HG03571 (cell line): ENCODE data around the gene PDCD4.

Source experiments
- ATAC-seq: cut with Tn5 transposase; IDR thresholded peaks from one replicate; pipeline ENCODE4 v1.9.1; 2021; ENCODE audit not compliant: unreplicated experiment

The PDCD4 gene

DNA sequence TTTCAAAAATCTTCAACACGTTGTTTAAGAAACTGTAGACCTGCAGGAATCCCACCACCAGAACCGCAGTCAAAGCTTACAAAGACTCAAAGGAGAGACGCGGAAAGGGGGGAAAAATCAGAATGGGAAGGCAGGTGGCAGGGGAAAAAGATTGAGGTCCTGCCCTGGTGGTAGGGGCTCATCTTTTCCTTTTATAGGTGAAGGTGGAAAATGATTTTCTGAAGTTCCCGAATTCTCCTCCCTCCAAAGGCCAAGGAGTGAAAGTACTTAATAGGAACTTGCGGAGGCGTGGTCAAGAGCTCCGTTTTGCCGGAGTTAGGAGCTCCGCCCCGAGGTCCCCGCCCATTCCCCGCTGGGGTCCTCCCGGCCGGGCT, 46.5 kb downstream of the PDCD4 start:
- ATAC-seq: no peak

DNA sequence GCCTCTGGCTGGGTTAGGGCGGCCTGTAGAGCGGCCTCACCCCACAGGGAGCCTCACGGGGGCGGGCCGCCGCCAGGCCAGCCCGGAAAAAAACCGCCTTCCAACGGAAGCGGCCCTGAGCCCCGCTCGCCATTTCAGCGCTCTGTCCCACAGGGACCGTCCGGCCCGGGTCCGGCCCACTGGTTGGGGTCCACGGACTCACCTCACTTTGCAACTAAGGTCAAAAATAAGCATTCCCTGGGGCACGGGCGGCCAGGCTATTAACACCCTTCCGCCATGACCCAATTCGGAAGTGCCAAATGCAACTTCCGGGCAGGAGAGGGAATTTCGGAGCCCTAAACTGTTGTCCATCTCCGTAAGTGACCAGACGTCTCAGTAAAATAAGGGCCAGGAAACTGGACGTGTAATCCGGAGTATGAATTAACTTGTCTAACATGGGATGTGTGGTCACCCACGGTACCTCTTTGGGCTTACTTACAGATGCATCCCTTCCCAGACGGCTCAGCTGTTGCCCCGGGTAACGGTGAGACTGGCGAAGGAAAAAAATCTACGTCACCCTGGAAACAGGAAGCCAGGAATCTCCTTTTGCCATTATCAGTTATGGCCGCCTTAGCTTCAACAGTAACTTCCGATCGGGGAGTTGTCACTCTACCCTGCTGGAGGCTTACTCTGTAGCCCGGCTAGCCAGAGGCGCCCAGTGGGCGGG, 47.1 kb downstream of the PDCD4 start, which contains the start of gene BBIP1:
BBIP1 (minus strand) TSS at position 538 of the 706 bp plus-strand sequence. CDS start 1,023 bp downstream, outside the sequence.
- peak; percentile 57 for ATAC-seq

DNA sequence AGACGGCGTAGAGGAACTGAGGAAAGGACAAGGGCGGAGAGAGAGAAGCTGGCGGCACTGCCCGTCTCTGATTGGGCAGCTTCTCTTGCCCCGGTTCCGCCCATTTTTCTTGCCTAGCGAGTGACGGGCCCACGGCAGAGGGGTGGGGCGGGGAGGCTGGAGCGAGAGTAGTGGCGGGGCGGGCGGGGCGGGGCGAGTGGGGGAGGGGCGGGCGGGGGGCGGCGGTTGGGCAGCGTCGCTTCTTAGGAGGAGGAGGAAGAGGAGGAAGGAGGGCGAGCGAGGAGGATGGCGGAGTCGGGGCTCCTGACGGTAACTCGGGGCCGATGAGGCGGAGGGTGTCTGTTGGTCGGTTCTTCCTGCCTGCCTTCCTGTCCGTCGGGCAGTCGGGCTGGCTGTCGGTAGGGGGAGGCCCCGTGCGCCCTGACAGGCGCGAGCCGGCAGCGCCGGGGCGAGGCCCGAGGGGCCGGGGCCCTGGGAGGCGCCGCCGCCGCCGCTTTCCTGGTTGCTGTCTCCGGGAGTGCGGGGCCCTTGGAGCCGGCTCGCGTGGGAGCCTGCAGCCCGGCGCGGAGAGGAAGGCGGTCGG, 47.7 kb downstream of the PDCD4 start, which contains the start of gene SHOC2:
SHOC2 (plus strand) TSS at position 256 of the 583 bp plus-strand sequence. CDS start 44,755 bp downstream, outside the sequence.
- ATAC-seq: peak; percentile 82

DNA sequence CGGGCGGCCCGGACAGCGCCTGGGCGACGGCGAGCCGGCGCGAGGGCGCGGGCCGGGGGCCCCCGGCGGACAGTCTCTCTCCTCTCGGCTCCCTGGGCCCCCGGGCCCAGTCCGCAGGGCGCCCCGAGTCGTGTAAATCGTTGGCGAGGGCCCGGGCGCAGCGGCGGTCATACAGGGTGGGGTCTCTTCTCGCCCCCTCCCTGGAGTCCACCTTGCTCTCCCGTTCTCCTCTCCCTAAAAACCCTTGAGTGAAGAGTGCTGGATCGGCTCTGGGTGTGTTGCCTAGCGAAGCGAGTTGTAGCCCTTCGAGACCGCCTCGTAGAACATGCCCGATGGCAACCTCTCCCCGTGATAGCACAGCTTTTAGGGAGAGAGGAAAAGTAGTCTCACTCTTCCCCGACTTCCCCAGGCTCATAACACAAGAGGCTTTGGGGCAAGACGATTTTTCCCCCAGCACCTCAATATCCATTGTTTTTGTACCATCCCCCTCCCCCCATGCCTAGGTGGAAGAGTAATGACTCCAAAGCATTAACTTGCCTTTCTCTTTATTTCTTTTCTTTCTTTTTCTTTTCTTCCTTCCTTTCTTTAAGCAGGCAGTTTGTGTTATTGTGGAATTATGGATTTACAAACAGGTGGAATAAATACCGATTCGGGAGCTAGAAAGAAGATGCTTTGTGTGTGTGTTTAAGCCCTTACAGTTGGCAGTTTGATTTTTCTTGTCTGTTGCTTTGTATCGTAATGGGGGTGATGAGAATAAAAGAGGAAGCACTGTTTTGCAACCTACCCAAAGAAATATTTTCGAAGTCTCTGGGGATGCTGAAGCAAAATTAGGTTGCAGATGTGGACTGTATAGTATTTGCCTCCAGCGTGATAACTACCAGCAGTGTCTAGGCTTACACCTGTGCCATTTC, 48.5 kb downstream of the PDCD4 start:
- ATAC-seq: peak; percentile 28

DNA sequence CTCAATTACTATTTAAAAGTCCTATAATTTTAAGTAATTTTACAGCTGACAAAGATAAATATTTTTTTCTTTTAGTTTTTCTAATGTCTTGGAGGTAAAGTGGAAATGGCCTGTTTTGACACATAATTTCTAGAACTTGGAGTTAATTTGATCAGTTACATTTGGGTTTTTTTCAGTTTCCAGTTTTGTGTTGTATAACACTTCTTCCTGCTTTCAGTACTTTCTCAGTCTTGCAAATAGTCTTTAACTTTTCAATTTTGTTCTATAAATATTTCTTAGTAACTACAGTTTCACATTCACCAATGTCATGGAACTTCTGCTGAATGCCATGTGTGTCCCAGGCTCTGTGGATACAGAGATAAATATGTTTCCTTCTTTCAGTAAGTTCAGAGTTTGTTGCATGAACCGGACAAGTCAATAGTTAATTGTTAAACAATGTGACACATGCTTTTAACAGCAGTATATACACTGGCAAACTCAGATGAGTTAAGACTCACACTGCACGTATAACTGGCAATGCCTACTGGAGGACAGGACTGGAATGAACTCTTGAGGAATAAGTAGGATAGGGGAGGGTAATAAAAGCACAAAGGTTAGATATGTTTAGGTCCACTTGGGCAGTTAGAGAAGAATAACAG, 52.2 kb downstream of the PDCD4 start:
- peak; percentile 25 for ATAC-seq

DNA sequence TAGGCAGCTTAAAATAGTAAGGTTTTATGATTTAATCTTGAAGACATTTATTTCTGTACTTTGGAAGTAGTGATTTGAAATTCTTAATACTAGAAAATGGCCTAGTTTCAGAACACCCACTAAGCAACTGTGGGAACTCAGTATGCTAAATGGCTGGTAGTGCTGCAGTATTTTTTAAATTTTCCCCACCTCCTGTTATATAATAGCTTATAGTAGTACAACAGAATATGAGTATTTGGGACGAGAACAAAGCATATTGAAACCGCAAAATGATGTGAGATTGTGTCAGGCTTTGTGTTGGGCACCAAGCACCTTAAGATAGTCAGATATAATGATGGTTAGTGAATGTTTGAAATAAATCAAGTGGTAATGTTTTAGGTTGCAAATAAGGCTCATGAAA, 55.7 kb downstream of the PDCD4 start:
- ATAC-seq: no peak

DNA sequence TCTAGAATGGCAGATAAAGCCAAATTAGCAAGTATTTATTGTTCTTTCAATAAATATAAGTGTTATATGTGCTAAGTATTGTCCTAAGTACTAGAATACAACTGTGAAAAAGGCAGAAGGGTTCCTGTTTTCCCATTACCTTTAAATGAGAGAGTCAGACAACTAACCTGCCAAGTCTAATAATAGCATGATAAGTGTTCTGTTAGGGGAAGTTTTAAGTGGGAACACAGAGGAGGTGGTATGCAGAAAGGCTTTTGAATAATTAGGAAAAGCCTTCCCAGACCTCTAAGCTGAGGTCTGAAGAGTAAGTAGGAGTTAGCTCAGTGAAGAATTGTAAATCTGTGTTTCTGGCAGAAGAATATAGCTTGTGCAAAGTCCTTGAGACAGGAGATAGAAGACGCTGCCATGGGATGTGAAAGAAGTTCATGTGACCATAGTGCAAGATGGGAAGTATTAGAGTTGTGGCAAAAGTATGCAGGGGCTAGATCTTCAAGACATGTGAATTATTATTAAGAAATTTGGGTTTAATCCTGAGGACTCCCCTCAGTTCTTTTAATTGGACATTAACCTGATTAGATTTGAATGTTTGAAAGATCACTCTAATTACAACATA, 60.1 kb downstream of the PDCD4 start:
- no peak for ATAC-seq

DNA sequence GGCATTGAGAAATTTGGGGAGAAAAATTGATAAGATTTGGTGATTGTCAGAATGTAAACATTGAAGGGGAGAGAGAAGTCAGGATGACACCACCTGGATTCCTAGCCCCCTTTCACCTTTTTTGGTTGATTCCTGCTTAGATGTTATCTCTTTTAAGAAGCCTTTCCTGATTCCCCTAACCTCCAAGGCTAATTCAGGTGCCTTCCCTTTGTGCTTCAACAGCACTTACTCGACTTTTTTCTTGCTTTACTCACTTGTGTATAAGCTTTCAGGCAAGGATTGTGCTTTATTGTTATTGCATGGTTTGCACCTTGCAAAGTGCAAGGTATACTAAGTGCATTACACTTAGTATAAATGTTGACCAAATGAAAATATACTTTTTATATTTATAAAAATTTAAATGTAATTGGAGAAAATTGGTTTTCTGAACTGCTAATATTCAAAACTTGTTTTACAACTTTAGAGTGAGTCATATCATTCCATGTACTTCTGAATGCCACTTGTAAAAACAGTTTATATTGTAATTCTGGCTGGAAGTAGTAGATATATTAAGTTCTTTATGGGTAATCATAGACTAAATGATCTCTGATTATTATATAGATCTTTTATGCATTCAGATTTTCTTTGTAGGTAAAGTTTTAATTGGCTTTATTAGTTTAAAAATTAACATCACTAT, 60.9 kb downstream of the PDCD4 start:
- ATAC-seq: no peak

DNA sequence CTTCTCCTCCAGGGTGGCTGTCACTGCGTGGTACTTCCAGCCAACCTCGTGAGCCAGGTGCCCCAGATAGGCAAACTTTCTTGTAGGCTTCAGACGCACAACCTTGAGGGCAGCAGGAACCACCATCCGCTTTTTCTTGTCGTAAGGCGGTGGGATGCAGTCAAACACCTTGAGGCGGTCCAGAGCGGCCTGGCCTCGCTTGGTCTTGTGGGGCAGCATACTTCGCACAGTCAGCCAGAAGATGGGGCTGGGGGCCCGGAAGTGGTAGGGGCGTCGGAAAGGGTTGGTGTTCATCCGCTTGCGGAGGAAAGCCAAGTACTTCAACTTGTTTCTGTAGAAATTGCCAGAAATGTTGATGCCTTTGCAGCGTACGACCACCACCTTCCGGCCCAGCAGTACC, 65.0 kb downstream of the PDCD4 start:
- ATAC-seq: no peak

DNA sequence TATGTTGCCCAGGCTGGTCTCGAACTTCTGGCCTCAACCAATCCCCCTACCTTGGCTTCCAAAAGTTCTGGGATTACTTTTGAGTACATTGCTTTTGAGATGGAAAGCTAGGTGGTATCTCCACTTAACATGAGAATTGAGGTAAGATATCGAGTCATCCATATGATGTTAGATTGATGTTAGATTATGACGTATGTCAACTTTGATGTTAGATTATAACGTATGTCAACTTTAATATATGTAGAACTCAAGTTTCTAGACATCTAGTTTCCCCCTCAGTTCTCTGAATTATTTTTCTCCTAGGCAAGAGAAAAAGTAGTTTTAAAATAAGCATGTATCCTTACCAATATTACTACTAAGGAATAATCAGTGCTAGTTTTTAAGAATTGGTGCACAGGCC, 67.7 kb downstream of the PDCD4 start:
- no peak for ATAC-seq

DNA sequence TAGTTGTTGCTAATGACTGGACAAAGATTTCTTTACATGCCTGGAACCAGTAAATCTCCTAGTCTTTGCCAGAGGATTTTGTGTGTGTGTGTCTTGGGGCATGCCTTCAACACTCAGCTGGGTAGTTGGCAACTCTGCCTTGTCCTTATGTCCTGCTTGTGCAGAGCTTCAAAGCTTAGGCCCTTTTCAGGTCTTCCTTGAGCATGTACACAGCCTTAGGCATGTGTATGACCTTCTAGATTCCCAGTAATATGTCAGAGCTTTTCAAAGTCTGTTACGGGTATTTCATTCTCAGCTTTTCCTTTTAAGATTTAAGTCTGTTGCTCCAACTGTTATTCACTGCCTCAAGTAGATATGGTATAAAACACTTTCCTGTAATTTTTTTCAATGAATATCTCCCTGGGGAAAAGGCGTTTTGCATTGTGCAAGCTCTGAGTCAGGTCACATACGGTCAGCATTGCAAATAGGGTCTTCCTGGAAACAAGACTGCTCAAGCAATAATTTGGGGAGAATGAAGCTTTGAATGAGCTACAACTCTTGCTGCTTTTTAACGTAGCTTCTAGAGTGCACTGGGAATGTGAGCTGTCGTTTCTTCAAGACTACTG, 73.2 kb downstream of the PDCD4 start:
- ATAC-seq: no peak

DNA sequence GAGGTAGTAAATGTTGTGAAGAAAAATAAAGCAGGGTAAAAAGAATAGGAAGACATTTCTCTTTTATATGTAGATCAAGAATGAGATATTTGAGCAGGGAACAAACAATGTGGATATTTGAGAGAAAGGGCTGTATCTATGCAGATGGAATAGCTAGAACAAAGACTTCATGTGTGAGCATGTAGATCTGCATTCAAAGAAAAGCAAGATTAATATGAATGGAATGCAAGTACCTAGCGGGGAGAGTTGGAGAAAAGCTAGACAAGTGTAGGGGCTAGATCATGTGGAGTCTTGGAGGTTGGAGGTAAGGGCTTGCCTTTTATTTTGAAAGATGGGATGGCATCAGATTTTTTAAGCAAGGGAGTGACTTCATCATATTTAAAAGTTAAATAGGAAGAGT, 74.8 kb downstream of the PDCD4 start:
- ATAC-seq: no peak

DNA sequence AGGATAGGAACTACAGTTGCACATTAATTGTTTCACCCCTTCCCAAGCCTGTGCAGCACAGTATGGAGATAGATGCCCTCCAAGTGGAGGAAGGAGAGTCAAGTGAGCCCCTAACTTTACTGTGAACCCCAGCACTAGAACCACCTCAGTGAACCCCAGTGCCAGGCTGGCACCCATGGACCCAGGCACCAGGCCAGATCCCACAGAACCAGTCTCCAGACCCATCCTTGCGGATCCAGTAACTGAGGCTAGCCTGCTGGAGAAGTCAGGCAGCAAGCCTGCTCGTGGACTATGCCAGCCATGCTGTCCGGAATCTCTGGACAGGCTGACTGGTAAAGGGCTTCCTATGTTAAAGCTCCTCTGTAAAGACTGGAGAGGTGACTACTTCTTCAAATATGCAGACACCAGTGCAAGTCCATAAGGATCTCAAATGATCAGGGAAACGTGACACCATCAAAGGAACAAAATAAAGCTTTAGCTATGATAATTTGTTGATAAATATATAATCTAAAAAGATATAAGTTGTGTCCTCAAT, 75.4 kb downstream of the PDCD4 start:
- ATAC-seq: no peak
